HCT116 (cell line): ENCODE results near the gene FKBP5.

Experiments
- EZH2 ChIP-seq: fragments of 200-600 bp; sonication (generic); IDR thresholded peaks from 2 replicates; pipeline ENCODE4 v1.6.1; 2017; ENCODE audit warnings: antibody characterized with exemption, mixed run types
- EZH2phosphoT487 ChIP-seq: fragments of 200-600 bp; IDR thresholded peaks from 2 replicates; pipeline ENCODE4 v1.6.1; 2018; ENCODE audit warnings: antibody characterized with exemption, borderline replicate concordance
- JUND ChIP-seq: IDR thresholded peaks from 2 replicates; pipeline ENCODE4 v1.6.1; 2012
- POLR2A ChIP-seq: IDR thresholded peaks from 2 replicates; pipeline ENCODE4 v1.7.0; 2011; ENCODE audit warnings: borderline replicate concordance; ENCODE audit not compliant: insufficient read depth, insufficient read length; ENCODE audit errors: extremely low read depth
- POLR2AphosphoS5 ChIP-seq: IDR thresholded peaks from 2 replicates; pipeline ENCODE4 v1.6.1; 2011; ENCODE audit warnings: mild to moderate bottlenecking, low read depth, low read length, moderate library complexity
- YY1 ChIP-seq: IDR thresholded peaks from 2 replicates; pipeline ENCODE4 v1.6.1; 2011; ENCODE audit warnings: low read length, low read depth, moderate library complexity, mild to moderate bottlenecking; ENCODE audit not compliant: insufficient replicate concordance; ENCODE audit errors: extremely low read depth
- ZNF274 ChIP-seq: fragments of 200-500 bp; sonication (Bioruptor generic); IDR thresholded peaks from 2 replicates; pipeline ENCODE4 v1.6.1; 2014; ENCODE audit warnings: mild to moderate bottlenecking, low read depth, low read length, inconsistent platforms
- TF ChIP-seq, protein P1 (sequence below), 3 experiments: fragments of 200-600 bp in 1 of 3; sonication (generic) in 1 of 3; IDR thresholded peaks in 2 of 3; conservative IDR thresholded peaks in 1 of 3; 2 replicates each; pipeline ENCODE4 v1.5.1; 2012 to 2017; ENCODE audit warnings: low read depth in 2 of 3, low read length in 2 of 3, antibody characterized with exemption in 1 of 3, borderline replicate concordance in 1 of 3, control low read depth in 1 of 3, mild to moderate bottlenecking in 1 of 3, mixed read lengths in 1 of 3, mixed run types in 1 of 3, moderate library complexity in 1 of 3; ENCODE audit not compliant: insufficient read depth in 1 of 3
- TF ChIP-seq, protein P2 (sequence below): IDR thresholded peaks from 2 replicates; pipeline ENCODE4 v1.6.1; 2012; ENCODE audit warnings: low read depth

DNA sequence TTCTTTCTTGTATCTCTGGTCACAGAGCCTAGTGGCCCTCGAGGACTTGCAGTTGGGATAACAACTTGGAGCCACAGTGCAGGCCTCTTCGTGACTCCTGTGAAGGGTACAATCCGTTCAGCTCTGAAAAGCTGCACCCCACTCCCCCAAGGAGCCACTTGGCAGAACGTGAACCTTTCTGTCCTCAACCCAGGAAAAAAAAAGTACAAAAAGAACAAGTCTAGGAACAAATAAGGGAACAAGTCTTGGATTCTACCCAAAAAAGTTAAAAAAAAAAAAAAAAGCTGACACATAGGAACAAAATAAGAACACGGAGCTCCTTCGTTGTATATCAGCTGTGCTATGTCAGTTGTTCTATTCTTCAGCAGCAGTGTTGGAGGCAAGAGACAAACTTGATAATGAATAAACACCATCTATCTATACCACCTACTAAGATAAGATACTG lies 98.1 kb downstream of the FKBP5 start:
- no peak for TF ChIP-seq JUND
- TF ChIP-seq, protein P1, sequence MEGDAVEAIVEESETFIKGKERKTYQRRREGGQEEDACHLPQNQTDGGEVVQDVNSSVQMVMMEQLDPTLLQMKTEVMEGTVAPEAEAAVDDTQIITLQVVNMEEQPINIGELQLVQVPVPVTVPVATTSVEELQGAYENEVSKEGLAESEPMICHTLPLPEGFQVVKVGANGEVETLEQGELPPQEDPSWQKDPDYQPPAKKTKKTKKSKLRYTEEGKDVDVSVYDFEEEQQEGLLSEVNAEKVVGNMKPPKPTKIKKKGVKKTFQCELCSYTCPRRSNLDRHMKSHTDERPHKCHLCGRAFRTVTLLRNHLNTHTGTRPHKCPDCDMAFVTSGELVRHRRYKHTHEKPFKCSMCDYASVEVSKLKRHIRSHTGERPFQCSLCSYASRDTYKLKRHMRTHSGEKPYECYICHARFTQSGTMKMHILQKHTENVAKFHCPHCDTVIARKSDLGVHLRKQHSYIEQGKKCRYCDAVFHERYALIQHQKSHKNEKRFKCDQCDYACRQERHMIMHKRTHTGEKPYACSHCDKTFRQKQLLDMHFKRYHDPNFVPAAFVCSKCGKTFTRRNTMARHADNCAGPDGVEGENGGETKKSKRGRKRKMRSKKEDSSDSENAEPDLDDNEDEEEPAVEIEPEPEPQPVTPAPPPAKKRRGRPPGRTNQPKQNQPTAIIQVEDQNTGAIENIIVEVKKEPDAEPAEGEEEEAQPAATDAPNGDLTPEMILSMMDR (IDR thresholded peaks at IDR 0.05 in 2 of 3, conservative IDR thresholded peaks at IDR 0.05 in 1 of 3; ENCODE audit: borderline replicate concordance in 1 of 3, insufficient read depth in 1 of 3, low read depth in 2 of 3, low read length in 2 of 3) = no peak
- TF ChIP-seq EZH2 = no peak
- TF ChIP-seq, protein P2, sequence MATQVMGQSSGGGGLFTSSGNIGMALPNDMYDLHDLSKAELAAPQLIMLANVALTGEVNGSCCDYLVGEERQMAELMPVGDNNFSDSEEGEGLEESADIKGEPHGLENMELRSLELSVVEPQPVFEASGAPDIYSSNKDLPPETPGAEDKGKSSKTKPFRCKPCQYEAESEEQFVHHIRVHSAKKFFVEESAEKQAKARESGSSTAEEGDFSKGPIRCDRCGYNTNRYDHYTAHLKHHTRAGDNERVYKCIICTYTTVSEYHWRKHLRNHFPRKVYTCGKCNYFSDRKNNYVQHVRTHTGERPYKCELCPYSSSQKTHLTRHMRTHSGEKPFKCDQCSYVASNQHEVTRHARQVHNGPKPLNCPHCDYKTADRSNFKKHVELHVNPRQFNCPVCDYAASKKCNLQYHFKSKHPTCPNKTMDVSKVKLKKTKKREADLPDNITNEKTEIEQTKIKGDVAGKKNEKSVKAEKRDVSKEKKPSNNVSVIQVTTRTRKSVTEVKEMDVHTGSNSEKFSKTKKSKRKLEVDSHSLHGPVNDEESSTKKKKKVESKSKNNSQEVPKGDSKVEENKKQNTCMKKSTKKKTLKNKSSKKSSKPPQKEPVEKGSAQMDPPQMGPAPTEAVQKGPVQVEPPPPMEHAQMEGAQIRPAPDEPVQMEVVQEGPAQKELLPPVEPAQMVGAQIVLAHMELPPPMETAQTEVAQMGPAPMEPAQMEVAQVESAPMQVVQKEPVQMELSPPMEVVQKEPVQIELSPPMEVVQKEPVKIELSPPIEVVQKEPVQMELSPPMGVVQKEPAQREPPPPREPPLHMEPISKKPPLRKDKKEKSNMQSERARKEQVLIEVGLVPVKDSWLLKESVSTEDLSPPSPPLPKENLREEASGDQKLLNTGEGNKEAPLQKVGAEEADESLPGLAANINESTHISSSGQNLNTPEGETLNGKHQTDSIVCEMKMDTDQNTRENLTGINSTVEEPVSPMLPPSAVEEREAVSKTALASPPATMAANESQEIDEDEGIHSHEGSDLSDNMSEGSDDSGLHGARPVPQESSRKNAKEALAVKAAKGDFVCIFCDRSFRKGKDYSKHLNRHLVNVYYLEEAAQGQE = no peak
- no peak for TF ChIP-seq POLR2AphosphoS5
- TF ChIP-seq POLR2A = no peak
- TF ChIP-seq YY1 = no peak
- no peak for TF ChIP-seq ZNF274
- TF ChIP-seq EZH2phosphoT487 = no peak
